Measurements from ENCODE around the gene ALAD.
"Not testable (repeated sequence)": the region's sequence is repeated elsewhere in the genome, so short reads cannot be mapped to it uniquely, and the experiment has no call there.

Gene ALAD

DNA sequence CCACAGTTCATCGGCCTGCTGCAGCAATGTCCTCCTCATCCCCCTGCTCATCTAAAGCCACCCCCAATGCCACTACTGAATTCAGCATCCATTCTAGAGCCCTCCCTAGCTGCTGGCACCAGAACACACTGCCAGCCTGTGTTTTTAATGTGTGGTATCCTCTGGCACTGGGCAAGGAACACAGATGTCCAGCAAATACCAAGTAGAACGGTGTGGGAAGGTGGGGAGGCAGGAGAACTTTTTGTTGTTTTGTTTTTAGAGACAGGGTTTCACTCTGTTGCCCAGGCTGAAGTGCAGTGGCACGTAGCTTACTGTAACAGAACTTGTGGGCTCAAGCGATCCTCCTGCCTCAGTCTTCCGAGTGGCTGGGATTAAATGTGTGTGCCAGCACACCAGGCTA, 29.0 kb downstream of the ALAD start:
- DNase-seq: no peak

DNA sequence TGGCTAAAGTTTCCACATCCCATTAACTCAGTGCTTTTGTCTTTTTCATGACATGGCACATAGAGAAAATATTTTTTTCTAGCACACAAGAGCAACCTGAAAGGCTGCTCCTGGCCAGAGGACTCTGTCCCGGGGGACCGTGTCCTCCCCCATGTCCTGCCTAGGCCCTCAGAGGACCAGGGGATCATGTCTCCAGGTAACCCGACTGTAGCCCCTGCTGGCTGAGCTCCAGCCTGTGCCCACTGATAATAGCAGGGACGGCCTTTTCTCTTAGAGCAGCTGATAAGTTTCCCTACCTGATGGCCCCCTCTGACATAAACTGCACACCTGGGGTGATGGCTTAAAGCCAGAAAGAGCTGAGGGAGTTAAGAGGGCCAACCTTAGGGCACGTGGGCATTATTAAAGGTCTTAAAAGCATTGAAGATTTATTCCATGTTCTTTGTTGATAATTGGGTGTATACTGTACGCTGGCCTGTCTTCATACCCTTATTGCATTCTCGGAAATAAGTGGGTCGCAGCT, 30.2 kb downstream of the ALAD start:
- no peak for DNase-seq

DNA sequence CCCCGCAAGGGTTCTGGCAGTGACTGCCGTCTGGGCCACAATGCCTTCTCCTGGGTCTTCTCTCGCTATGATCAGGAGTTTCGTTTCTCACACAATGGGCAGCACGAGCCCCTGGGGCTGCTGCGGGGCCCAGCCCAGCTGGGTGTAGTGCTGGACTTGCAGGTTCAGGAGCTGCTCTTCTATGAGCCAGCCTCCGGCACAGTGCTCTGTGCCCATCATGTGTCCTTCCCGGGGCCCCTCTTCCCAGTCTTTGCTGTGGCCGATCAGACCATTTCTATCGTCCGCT, 31.3 kb downstream of the ALAD start:
- no peak for DNase-seq

DNA sequence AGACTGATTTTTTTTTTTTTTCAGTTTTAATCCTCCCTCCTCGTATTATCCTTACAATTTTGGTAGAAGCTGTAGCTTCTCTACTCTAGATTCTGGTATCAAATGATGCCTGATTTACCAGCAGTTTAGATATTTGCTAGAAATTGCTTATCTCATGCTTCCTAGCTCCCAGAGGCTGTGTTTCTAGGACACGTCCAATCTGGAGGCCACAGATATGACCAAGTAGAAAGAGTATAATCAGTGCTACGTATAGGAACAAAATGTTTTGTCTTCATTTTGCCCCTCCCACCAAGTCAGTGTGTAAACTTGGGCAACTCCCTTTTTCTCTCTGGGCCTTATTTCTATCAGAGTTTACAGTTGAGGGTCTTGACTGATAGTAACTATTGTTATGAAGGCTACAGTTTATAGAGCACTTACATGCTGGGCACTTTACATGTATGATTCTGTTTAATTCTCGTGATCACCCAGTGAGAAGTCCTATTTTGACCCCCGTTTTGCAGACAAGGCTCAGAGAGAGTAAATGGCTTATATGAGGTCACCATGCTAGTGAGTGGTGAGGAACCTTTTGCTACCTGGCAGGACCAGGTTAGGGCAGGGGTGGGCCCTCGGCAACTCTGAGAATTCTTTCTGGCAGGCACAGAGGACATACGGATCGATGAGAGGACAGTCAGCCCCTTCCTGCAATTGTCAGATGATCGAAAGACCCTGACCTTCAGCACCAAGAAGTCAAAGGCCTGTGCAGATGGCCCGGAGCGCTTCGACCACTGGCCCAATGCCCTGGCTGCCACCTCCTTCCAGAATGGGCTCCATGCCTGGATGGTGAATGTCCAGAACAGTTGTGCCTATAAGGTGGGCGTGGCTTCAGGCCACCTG, 31.9 kb downstream of the ALAD start:
- no peak for DNase-seq

DNA sequence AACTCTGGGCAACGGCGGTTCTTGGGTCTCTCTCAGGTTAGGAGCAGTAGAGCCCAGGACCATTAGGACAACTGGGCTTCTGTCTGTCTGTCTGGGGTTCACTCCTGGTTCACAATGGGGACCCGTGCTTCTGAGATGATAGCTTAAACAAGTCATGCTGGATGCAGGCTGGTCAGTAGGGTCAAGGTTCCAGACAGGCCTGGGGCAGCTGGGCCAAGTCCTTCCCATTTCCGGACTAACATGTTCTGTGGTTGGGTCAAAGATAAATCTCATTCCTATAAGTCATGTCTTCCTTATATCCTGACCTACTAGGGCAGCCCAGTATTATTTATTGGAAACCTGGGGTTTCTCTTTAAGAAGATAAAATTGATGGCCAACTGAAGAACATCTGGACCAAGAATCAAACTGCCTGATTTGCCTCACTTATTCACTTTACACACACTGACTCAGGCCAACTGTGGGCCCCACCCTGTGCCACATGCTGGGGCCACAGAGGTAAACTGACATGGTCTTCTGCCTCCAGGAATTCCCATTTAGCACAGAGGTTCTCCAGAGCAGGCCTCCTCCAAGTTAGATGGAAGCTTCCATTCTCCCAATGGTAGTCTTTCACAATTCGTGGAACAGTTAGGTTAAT, 32.6 kb downstream of the ALAD start:
- no peak for DNase-seq

DNA sequence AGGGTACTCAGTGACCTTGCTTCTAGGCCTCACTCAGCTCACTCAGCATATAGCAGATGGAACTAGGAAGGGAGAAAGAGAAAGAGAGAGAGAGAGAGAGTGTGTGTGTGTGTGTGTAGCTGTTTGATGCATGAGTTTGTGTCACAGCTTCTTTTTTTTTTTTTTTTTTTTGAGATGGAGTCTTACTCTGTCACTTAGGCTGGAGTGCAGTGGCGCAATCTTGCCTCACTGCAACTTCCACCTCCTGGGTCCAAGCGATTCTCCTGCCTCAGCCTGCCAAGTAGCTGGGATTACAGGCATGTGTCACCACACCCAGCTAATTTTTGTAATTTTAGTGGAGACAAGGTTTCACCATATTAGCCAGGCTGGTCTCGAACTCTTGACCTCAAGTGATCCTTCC, 35.4 kb downstream of the ALAD start:
- not testable (repeated sequence) for DNase-seq

DNA sequence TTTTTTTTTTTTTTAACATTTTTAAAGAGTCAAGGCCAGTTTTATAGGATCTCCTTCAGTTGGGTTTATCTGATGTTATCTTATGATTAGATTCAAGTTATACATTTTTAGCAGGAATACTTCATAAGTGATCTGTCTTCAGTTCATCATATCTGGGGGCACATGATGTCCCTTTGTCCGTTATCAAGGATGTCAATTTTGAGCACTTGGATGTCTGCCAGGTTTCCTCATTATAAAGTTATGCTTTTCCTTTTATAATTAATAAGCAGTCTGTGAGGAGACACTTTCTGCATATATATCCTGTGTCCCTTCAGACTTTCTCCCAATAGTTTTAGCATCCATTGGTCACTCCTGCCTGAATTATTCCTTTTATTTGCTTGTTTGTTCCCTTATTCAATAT, 36.1 kb downstream of the ALAD start:
- DNase-seq: no peak

DNA sequence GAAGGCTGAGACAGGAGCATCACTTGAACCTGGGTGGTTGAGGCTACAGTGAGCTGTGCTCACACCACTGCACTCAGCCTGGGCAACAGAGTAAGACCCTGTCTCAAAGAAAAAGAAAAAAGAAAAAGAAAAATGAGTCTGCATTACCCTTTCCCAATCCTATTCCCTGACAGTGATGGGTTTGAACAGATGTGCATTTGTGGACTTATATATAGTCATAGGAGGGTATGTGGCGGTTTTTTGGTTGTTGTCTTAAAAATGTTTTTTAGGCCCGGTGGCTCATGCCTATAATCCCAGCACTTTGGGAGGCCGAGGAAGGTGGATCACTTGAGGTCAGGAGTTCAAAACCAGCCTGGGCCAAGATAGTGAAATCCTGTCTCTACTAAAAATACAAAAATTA, 37.7 kb downstream of the ALAD start:
- no peak for DNase-seq

DNA sequence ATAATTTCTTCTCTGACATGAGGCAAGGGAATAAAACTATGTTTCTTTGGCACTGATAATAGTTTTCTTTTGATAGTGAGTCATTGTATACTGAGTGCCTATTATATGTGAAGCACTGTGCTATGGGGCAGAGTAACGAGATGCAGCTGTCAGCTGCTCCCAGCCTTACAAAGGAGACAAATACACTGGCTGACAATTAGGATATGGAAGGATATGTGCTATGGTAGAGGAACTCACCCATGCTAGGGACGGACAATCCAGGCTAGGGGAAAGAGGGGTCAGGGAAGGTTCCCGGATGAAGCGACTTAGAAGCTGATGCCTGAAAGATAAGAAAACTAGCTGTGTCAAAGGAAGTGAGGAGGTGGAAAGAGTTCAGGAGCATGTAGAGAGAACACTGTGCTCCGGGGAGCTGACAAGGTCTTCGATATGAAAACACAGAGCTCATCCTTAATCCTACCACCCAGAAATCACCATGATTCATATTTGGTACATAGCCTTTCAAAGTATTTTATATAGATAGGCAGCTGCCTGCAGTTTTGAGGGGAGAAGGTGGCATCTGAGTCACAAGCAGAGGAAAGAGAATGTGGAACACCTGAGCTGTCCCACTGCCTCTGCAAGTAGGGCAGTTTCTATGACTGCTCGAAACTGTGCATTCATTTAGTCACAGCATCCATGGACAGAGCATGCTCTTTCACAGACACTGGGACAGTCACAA, 39.6 kb downstream of the ALAD start:
- no peak for DNase-seq

DNA sequence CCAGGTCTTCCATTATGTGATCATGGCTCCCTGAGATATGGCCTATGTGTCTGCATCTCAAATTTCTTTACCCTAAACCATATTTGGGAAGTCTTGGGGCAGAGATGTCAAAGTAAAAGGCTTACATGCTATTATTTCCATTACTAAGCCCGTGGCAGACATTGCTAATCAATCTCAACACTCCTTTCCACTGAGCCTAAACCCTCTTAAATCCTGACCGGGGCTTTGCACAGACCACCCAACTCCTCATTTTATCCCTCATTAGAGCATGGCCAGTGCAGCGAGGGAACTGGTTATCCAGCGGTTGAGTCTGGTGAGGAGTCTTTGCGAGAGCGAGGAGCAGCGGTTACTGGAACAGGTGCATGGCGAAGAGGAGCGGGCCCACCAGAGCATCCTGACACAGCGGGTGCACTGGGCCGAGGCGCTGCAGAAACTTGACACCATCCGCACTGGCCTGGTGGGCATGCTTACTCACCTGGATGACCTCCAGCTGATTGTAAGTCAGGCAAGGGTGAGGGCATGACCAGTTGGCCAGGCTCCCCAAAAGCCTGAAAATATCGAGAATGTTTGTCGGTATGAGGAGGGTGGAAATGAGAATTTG, 40.7 kb downstream of the ALAD start:
- DNase-seq: no peak

DNA sequence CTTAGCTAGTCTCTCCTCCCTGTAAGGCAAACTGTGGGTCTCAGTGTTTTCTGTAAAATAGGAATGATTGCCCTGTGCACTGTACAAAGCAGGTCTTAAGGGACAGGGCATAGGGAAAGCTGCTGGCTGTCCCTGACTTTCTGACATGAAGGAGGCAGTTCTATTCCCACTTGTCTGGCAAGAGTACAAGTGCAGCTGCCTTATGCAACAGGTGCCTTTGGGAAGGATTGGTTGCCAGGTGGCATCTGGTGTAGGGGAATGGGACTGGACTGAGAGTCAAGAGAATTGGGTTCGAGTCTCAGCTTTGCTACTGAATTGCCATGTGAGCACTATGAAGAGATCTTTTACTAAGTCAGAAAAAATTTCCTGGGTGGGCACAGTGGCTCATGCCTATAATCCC, 41.7 kb downstream of the ALAD start:
- DNase-seq: no peak

DNA sequence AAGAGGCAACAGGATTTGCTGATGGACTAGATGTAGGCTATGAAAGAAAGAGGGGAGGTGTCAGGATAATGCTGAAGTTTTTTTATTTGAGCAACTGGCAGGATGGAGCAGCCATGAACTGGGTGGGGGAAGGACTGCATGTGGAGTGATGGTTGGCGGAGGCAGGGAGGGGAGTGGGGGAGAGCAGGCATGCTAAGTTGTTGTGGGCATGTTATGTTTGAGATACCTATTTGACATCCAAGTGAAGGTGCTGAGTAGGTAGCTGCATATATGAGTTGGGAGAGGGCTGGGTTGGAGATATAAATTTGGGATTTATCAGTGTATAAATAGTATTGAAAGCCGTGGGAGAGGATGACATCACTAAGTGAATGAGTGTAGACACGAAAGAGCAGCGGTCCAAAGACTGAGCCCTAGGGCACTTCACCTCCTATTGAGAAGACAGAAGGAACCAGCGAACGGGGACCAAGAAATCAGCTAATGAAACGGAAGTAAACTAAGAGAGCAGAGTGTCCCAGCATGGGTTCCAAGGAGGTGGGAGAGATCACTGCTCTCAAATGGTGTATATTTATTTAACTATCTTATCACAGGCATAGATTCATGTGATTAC, 44.3 kb downstream of the ALAD start:
- no peak for DNase-seq

DNA sequence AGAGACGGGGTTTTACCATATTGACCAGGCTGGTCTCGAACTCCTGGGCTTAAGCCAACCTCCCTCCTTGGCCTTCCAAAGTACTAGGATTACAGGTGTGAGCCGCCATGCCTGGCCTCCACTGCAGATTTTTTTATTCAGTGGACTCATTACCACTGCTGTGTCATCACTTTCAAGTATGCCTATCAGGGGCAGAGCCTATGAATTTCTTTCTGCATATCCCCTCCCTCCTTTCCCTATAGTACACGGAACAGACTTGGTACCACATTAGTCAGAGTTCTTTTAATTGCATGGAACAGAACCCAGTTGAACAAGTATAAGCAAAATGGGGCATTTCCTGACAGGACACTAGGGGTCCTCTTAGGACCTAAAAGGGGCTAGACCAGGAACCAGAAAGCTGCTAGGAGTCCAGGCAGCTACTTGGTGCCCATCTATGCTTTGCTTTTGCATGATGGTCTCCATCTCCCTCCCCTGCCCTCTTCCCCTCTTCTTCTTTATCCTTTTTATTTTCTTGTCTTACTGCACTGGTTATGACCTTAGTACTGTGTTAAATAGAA, 46.0 kb downstream of the ALAD start:
- no peak for DNase-seq

DNA sequence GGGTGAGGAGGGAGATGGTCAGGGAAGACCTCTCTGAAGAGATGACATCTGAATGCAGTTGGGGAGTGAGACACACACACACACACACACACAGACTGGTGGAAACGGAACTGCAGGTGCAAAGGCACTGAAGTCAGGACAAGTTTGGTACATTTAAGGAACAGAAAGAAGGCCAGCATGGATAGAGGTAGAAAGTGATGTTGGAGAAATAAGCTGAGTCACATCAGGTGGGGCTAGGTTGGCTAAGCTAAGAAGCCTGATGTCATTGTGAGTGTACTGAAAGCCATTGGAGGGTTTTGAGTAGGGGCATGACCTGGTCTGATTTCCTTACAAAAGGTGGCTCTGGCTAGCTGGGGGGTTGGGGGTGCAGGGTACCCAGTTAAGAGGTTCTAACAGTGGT, 48.7 kb downstream of the ALAD start:
- DNase-seq: no peak

DNA sequence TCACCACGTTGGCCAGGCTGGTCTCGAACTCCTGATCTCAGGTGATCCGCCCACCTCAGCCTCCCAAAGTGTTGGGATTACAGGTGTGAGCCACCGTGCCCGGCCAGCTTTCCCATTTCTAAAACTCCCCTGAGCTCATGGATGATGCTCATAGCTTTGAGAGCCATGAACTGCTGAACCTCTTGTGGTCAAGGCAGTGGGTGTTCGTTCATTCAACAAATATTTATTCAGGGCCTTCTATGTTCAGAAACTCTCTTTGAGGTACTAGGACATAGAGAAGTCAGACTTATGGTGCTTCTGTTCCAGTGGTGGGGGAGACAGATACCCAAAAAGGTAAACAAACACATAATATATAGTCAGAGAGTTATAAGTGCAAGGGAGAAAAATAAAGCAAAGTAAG, 49.1 kb downstream of the ALAD start:
- no peak for DNase-seq

DNA sequence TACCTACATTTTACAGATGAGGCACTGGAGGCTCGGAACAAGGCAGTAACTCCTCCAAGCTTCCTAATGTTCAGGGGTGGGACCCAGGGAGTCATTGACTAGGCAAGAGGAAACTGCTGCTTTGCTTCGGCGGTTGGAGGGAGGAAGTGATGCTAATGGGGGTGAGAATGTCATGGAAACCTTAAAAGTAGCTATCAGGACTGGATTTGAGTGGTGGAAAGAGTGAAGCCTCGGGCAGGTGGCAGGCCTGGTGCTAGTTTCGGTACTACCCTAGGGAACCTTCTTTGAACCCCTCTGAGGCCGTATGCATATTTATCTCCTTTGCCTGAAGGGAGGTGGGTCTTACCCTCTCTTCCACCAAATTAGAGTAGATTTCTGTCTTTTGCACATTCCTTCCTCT, 50.1 kb downstream of the ALAD start:
- no peak for DNase-seq

DNA sequence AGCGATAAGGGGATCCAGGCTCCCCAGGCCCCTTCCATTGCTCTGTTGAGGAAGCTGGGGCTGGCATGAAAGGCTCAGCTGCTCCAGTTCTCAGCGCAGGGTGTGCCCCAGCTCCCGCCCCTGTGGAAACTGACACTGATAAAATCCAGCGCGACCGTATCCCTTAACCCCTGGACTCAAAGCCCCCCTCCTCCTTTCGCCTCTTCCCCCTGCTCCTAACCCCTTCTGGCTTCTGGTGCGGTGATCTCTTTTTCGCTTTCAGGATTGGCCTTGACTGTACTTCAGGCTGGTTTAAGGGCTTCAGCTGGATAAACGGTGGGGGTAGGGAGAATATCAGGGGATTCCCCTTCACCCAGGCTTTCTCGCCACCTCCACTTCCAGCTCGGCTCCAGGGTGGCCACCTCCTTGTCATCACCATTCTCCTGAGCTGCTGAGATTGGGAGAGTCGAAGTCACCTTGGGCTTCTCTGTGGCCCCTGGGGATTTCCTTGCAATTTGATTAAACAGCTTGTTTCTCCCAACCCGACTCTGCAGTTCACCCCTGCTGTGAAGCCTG, 50.9 kb downstream of the ALAD start:
- no peak for DNase-seq

DNA sequence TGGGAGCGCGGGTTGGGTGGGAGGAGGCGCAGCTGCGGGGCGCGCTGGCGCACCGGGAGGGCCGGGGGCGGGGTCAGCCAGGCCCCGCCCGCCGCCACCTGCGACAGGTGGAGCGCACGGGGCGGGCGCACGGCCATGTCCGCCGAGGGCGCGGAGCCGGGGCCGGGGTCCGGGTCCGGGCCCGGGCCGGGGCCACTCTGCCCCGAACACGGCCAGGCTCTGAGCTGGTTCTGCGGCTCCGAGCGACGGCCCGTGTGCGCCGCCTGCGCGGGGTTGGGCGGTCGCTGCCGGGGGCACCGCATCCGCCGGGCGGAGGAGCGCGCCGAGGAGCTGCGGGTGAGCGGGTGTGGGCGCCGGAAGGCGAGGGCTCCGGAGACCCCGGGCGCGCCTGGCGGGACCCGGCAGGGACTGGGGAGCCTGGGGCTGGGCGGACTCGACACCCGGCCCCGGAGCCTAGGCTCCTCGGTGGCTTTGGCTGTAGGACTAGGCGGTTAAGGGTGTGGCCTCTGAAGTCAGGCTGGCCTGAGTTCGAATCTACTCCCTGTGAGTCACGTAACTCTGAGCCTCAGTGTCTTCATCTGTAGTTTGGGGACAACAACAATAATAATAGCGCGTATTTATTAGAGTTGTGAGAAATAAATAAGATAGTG, 51.5 kb downstream of the ALAD start, which contains the start of gene BSPRY:
BSPRY (plus strand) TSS at position 97 of the 650 bp plus-strand sequence; CDS start at position 136, 39 bp downstream.
- DNase-seq: no peak

DNA sequence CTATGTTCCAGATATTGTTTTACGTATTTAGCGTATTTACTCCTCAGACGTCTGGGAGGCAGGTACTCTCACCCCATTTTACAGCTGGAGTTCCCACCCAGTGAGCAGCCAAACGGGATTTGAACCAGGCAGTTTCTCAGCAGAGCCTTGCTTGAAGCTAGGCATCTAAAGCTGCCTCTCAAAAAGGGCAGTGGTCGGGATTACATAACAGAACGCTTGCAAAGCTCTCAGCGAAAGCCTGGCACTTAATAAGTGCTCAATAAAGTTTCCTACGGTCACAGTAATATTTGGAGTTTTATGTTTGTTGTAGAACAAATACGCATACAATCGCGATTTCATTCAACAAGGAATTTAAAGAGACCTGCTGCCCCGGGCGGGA, 52.0 kb downstream of the ALAD start:
- DNase-seq: no peak

DNA sequence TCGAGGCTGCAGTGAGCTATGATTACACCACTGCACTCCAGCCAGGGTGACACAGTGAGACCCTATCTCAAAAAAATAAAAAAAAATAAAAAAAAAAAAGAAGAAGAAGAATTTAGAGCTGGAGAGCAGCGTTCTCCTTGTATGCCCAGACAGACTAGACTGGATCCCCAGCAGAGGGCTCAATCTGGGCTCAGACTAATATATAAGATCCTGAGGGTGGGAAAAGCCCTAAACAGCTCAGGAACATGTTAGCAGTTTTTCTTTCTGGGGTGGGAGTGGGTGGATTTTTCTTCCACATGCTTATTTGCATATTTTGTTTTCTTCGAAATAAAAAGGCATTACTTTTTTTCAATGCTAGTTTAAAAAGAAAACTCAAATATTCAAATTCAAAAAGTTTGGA, 52.6 kb downstream of the ALAD start:
- no peak for DNase-seq

DNA sequence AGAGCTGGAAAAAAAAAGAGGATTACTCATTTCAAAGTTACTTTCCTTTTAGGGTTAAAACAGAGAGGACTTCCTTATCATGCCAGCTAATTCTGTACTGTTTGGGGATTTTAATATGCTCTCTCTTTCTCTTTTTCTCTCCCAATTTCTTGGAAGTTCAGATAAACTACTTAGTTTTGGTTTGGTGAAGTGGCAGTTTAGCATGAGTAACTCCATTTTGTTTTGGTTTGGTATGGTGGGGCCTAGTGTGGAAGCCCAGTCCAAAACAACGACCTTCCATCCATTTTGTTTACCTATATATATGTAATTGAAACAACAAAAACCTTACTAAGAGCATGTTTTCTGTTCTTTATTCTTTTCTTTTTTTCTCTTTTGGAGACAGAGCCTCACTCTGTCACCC, 55.4 kb downstream of the ALAD start:
- DNase-seq: no peak

DNA sequence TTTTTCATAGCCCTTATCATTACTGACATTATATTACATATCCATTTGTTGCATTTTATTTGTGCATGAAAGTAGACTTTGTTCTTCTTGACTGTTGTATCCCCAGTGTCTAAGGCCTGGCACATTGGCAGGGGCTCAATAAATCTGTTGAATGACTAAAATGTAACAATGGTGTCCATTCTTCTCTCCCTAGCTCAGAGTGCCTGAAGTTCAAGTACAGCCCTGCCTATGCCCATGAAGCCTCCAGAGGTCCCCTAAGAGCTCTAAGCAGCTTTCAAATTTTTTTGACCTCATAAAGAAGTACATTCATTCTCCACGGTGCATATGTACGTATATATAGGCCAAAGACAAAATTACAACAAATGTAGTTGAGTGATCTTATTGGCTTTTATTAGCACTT, 55.9 kb downstream of the ALAD start:
- DNase-seq: no peak

Measured in NCI-H187 (cell line).